Spleen (tissue), 11 donors: Measurements from ENCODE around the gene PHRF1. TPM values are rescaled to one million over a fixed set of nuclear protein-coding genes. Genes with fewer than 3 reads are reported as not detected.
A peak's percentile ranks its signal among the peaks of the same experiment; 100 is the strongest.

ENCODE experiments used
- DNase-seq: peaks from one replicate; pipeline ENCODE4 v3.0.0-alpha.2; 2020
- H3K27ac ChIP-seq, 8 donors: fragments of 200-600 bp; sonication (generic) in 7 of 8; 1 replicate in 4 of 8; 2 replicates in 4 of 8; pipeline versions ENCODE4 v1.5.0 to v1.8.0; 2016 to 2021; ENCODE audit warnings: inconsistent platforms in 4 of 8, mild to moderate bottlenecking in 4 of 8, moderate library complexity in 1 of 8
- H3K27me3 ChIP-seq, 7 donors: fragments of 200-600 bp; sonication (generic) in 6 of 7; replicated peaks in 1 of 7; 1 replicate in 4 of 7; 2 replicates in 3 of 7; pipeline versions ENCODE4 v1.5.0 to v1.8.0; 2016 to 2021; ENCODE audit warnings: inconsistent platforms in 3 of 7, mild to moderate bottlenecking in 1 of 7
- H3K36me3 ChIP-seq, 6 donors: fragments of 200-600 bp; sonication (generic) in 5 of 6; 1 replicate in 4 of 6; 2 replicates in 2 of 6; pipeline versions ENCODE4 v1.5.0 to v1.8.0; 2016 to 2021; ENCODE audit warnings: inconsistent platforms in 2 of 6
- H3K4me1 ChIP-seq, 6 donors: fragments of 200-600 bp; sonication (generic) in 5 of 6; 1 replicate in 3 of 6; 2 replicates in 3 of 6; pipeline versions ENCODE4 v1.5.0 to v1.8.0; 2016 to 2021; ENCODE audit warnings: inconsistent platforms in 3 of 6
- H3K4me3 ChIP-seq, 8 donors: fragments of 200-600 bp; sonication (generic) in 7 of 8; 1 replicate in 4 of 8; 2 replicates in 4 of 8; pipeline versions ENCODE4 v1.5.0 to v1.8.0; 2016 to 2021; ENCODE audit warnings: inconsistent platforms in 4 of 8, mild to moderate bottlenecking in 4 of 8, moderate library complexity in 2 of 8
- H3K9me3 ChIP-seq, 8 donors: fragments of 200-600 bp; sonication (generic) in 7 of 8; 1 replicate in 4 of 8; 2 replicates in 4 of 8; pipeline versions ENCODE4 v1.5.0 to v1.8.0; 2016 to 2021; ENCODE audit warnings: inconsistent platforms in 4 of 8
- CTCF ChIP-seq, 11 experiments: fragments of 200-600 bp in 7 of 11; fragments of 450-650 bp in 4 of 11; sonication (generic) in 4 of 11; IDR thresholded peaks in 8 of 11; conservative IDR thresholded peaks in 3 of 11; 1 replicate in 7 of 11; 2 replicates in 4 of 11; pipeline versions ENCODE4 v1.4.0 to v1.8.0; 2016 to 2021; ENCODE audit warnings: antibody characterized with exemption in 11 of 11, inconsistent platforms in 4 of 11, mild to moderate bottlenecking in 1 of 11
- POLR2A ChIP-seq, 3 donors: fragments of 450-650 bp; IDR thresholded peaks; one replicate each; pipeline ENCODE4 v1.5.1; 2017; ENCODE audit warnings: antibody characterized with exemption in 3 of 3, mild to moderate bottlenecking in 1 of 3
- POLR2AphosphoS5 ChIP-seq, 3 donors: sonication (generic); formaldehyde crosslinking; IDR thresholded peaks; one replicate each; pipeline ENCODE4 v1.5.1; 2017; ENCODE audit warnings: antibody characterized with exemption in 3 of 3
- WGBS, 5 donors: extraction: QIAGEN DNeasy Blood & Tissue Kit in 3 of 5; methylation state at CpG; one replicate each; pipeline versions ENCODE4 v1.1.5 to v1.1.7; 2013 to 2018; 5-methylcytosine and 5-hydroxymethylcytosine counted together
- intact Hi-C: fragments of 100-400 bp; cut with DNase I; formaldehyde crosslinking; loops from one replicate; pipeline ENCODE4 v1.15.0; 2023; ENCODE audit warnings: low total_unique reads
- polyA plus RNA-seq, 3 donors: library from polyadenylated mRNA; stranded (reverse); fragments of 200-250 nt; gene quantifications; one replicate each; pipeline ENCODE4 v1.2.1, GENCODE V29; 2013
- total RNA-seq, 7 donors: library from RNA; depleted of rRNA in 3 of 7; stranded (reverse); fragments of >200 nt in 3 of 7; fragmentation: NEBNext Ultra II Directional in 4 of 7; extraction: Animal tissue kit (Norgen Biotek cat#: 25700) in 4 of 7; gene quantifications; one replicate each; pipeline versions ENCODE4 v1.1.0 to v1.2.1, GENCODE V29; 2016 to 2021
- donor health status: healthy with polysubstance abuse.
- donor health status: DM: no; HTN: no; CAD: no; lungs with moderate emphysema.
- donor health status: DM: no; HTN: no; CAD: no.
- donor health status: Bipolar disorder and iron deficiency.
- donor health status: healthy.
- donor health status: DM: no; HTN: no; CAD: no.
- donor health status: DM: yes; HTN: yes; CAD: no.

The PHRF1 gene
- total and polyA plus RNA-seq, 10 donors = 7.3 to 41.5 (median 30.6) TPM

- Histone ChIP-seq H3K27me3 (peaks cover 0 to 24% (median 11%) of the 10 kb centered on the region in 7 donors), H3K27ac (no peak overlapping the region), H3K4me1 (peaks cover 7 to 37% (median 11%) of the 10 kb centered on the region in 6 donors), H3K4me3 (no peak overlapping the region), H3K36me3 (peaks cover 0 to 38% (median 0%) of the 10 kb centered on the region in 6 donors), H3K9me3 (no peaks in the 10 kb centered on the region)
- DNase-seq = peak; percentile 71
- intact Hi-C loops = no loop called here
- TF ChIP-seq CTCF (IDR thresholded peaks at IDR 0.05 in 8 of 11, conservative IDR thresholded peaks at IDR 0.05 in 3 of 11) = no peak
- TF ChIP-seq POLR2AphosphoS5 (IDR thresholded peaks at IDR 0.05) = peak in 1 of 3 donors; percentile 39
- no peak for TF ChIP-seq POLR2A (IDR thresholded peaks at IDR 0.05)
- 65 to 76% (median 70%) methylated on average over 15 to 45 of the region's 45 CpGs for WGBS, 5 donors
Measured at GRCh38 chr11:620935-621814, 44.9 kb downstream of the PHRF1 start.

- H3K4me3 ChIP-seq = no peak overlapping the region
- intact Hi-C loops = no loop called here
- DNase-seq = peak; percentile 50
- H3K27me3 ChIP-seq = peaks cover 0 to 30% (median 17%) of the 10 kb centered on the region in 7 donors
- H3K36me3 ChIP-seq = peaks cover 0 to 38% (median 0%) of the 10 kb centered on the region in 6 donors
- H3K9me3 ChIP-seq = no peaks in the 10 kb centered on the region
- H3K4me1 ChIP-seq = peaks cover under 1 to 37% (median 10%) of the 10 kb centered on the region in 6 donors
- H3K27ac ChIP-seq = no peak overlapping the region
- WGBS, 5 donors = 82 to 90% (median 89%) methylated on average over 16 to 27 of the region's 27 CpGs
- TF ChIP-seq CTCF (IDR thresholded peaks at IDR 0.05 in 8 of 11, conservative IDR thresholded peaks at IDR 0.05 in 3 of 11) (no peak), POLR2A (IDR thresholded peaks at IDR 0.05) (no peak), POLR2AphosphoS5 (IDR thresholded peaks at IDR 0.05) (no peak)
Measured at GRCh38 chr11:621838-622237, 45.6 kb downstream of the PHRF1 start.

- Histone ChIP-seq H3K4me1 (peaks cover 0 to 39% (median 11%) of the 10 kb centered on the region in 6 donors), H3K4me3 (no peak overlapping the region), H3K27me3 (peaks cover 0 to 46% (median 23%) of the 10 kb centered on the region in 7 donors), H3K27ac (no peak overlapping the region), H3K9me3 (no peaks in the 10 kb centered on the region), H3K36me3 (peaks cover 0 to 30% (median 0%) of the 10 kb centered on the region in 6 donors)
- TF ChIP-seq POLR2A (IDR thresholded peaks at IDR 0.05) = no peak
- TF ChIP-seq POLR2AphosphoS5 (IDR thresholded peaks at IDR 0.05) = no peak
- no peak for TF ChIP-seq CTCF (IDR thresholded peaks at IDR 0.05 in 8 of 11, conservative IDR thresholded peaks at IDR 0.05 in 3 of 11)
- intact Hi-C loops = no loop called here
- peak; percentile 56 for DNase-seq
- 82 to 92% (median 87%) methylated on average over 15 of the region's 15 CpGs for WGBS, 5 donors
Measured at GRCh38 chr11:623349-623869, 47.1 kb downstream of the PHRF1 start.
